Peyer's patch (tissue), 4 donors: ENCODE measurements around the gene PLB1. TPM values are rescaled to one million over a fixed set of nuclear protein-coding genes. Genes with fewer than 3 reads are reported as not detected.

Experiments
- DNase-seq, 3 donors: peaks; one replicate each; pipeline ENCODE4 v3.0.0-alpha.2; 2017 to 2019
- H3K27ac ChIP-seq, 4 donors: fragments of 200-600 bp; sonication (generic); one replicate each; pipeline ENCODE4 v1.5.1; 2016 to 2019
- H3K27me3 ChIP-seq, 2 donors: fragments of 200-600 bp; sonication (generic); one replicate each; pipeline ENCODE4 v1.5.1; 2019
- H3K36me3 ChIP-seq, 3 donors: fragments of 200-600 bp; sonication (generic); one replicate each; pipeline ENCODE4 v1.5.1; 2016 to 2019
- H3K4me1 ChIP-seq, 4 donors: fragments of 200-600 bp; sonication (generic); one replicate each; pipeline ENCODE4 v1.5.1; 2016 to 2019
- H3K4me3 ChIP-seq, 4 donors: fragments of 200-600 bp; sonication (generic); 1 replicate in 3 of 4; 2 replicates in 1 of 4; pipeline ENCODE4 v1.5.1; 2016 to 2019; ENCODE audit warnings: mild to moderate bottlenecking in 1 of 4
- H3K9me3 ChIP-seq, 4 donors: fragments of 200-600 bp; sonication (generic); one replicate each; pipeline ENCODE4 v1.5.1; 2016 to 2019; ENCODE audit warnings: mild to moderate bottlenecking in 1 of 4
- CTCF ChIP-seq, 6 experiments: fragments of 450-650 bp in 4 of 6; fragments of 200-600 bp in 2 of 6; sonication (generic) in 1 of 6; IDR thresholded peaks; one replicate each; pipeline ENCODE4 v1.5.1; 2017 to 2019; ENCODE audit warnings: antibody characterized with exemption in 6 of 6, mild to moderate bottlenecking in 3 of 6, moderate library complexity in 1 of 6
- POLR2A ChIP-seq, 2 donors: fragments of 450-650 bp; IDR thresholded peaks; one replicate each; pipeline ENCODE4 v1.5.1; 2017; ENCODE audit warnings: antibody characterized with exemption in 2 of 2, mild to moderate bottlenecking in 2 of 2, moderate library complexity in 2 of 2
- total RNA-seq, 4 donors: library from RNA; depleted of rRNA; stranded (reverse); fragments of >200 nt; gene quantifications; one replicate each; pipeline ENCODE4 v1.1.0, GENCODE V29; 2016

PLB1 gene
- total RNA-seq, 4 donors from 2014 or later: 9.1 to 345 (median 146) TPM

DNA sequence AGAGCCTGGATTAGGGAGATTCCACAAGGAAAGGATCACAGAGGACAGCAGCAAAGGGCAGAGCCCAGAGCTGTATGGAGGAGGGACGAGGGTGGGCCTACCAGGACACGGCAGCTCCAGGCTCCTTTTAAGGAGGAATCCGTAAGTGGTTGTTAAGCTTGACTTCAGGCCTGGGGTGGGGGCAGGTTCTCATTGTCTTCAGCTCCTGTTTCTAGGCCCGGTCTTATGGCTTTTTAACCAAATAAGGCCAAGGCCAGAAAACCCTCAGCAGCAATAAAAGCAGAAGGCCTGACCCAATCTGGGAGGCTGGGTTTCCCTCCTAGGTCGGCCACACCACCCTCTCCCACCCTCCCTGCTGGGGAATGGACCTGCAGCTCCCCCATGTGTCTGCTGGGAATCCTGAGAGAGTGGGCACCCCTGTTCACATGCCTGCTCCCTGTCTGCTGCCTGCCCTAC, 111.2 kb downstream of the PLB1 start:
- Histone ChIP-seq H3K4me3 (no peak overlapping the region), H3K36me3 (no peaks in the 10 kb centered on the region), H3K9me3 (no peaks in the 10 kb centered on the region), H3K27me3 (no peaks in the 10 kb centered on the region), H3K4me1 (peaks cover 0 to 8% (median 0%) of the 10 kb centered on the region in 4 donors), H3K27ac (peak overlapping the region in 3 of 4 donors; percentile 25 to 70 (median 43))
- no peak for DNase-seq
- TF ChIP-seq CTCF (IDR thresholded peaks at IDR 0.05) (no peak), POLR2A (IDR thresholded peaks at IDR 0.05) (no peak)

DNA sequence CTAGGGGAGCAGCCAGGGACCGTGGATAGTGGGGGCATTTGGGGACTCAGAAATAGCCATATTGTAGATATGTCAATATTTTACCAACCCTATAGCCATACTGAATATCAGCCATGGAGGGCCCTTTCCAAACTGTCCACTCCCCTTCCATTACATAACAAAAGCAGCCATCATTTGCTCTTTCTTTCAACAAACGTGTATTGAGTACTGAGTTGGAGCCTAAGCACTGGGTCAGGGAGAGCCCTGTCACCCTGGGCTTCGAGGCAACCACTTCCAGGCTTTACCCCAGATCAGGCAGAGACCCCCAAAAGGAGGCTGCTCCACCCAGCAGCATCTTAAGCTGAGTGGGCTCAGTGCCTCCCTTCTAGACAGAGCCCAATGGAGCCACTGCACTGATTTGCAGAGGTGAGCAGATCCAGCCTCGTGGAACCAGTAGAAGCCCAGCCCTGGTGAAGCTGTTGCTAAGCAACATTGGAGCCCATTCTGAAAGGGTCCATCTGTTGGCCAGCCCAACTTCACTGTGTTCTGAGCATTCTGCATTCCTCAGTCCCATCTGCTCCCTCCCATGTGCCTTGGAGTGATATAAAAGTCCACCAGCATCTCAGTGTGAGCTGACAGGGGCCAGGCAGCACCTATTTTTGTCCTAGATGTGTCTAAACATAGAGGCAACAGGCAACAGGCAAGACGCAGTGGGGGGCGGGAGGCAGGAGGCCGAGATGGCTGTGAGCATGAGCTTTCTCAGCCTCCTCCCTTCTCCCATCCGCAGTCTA, 112.1 kb downstream of the PLB1 start:
- TF ChIP-seq CTCF (IDR thresholded peaks at IDR 0.05) (no peak), POLR2A (IDR thresholded peaks at IDR 0.05) (no peak)
- DNase-seq: no peak
- Histone ChIP-seq H3K36me3 (no peaks in the 10 kb centered on the region), H3K4me1 (peaks cover 0 to 8% (median 0%) of the 10 kb centered on the region in 4 donors), H3K9me3 (no peaks in the 10 kb centered on the region), H3K27me3 (no peaks in the 10 kb centered on the region), H3K4me3 (no peak overlapping the region), H3K27ac (peak overlapping the region in 2 of 4 donors; percentile 43 to 70)

- Histone ChIP-seq H3K9me3 (no peaks in the 10 kb centered on the region), H3K27ac (no peak overlapping the region), H3K36me3 (no peaks in the 10 kb centered on the region), H3K4me3 (no peak overlapping the region), H3K4me1 (peaks cover 0 to 8% (median 0%) of the 10 kb centered on the region in 4 donors), H3K27me3 (no peaks in the 10 kb centered on the region)
- TF ChIP-seq POLR2A (IDR thresholded peaks at IDR 0.05) (no peak), CTCF (IDR thresholded peaks at IDR 0.05) (no peak)
- no peak for DNase-seq
These were observed 112.9 kb downstream of the PLB1 start for GRCh38 chr2:28608500-28609424.

DNA sequence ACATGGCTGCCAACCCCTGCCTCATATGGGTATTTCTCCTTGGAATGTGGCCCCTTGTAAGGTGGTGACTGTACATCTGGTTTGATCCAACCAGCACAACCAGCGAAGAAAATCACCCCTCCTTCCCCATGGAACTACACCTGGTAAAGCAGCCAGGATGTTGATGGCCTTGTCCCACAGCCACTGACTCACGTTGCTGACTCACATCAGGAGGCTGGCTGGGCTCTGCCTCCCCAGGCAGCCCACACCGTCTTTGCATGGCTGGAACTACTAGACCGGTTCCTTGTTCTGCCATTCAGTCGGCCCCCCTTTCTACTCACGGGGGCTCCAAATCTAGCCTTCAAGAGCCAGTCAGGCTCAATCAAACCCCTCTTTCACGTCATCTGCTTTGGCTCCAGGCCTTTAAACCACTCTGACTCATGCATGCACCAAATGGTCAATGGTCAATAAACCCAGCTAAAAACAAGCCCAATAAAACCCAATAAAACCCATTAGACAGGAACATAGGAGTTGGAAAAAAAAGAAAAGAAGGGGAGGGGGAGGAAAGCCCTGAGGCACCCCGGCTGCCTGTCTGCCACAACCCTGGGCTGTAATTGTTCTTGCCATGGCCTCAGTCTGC, 114.8 kb downstream of the PLB1 start:
- TF ChIP-seq CTCF (IDR thresholded peaks at IDR 0.05) (no peak), POLR2A (IDR thresholded peaks at IDR 0.05) (no peak)
- H3K27me3 ChIP-seq: no peaks in the 10 kb centered on the region
- H3K4me3 ChIP-seq: no peak overlapping the region
- H3K9me3 ChIP-seq: no peaks in the 10 kb centered on the region
- H3K4me1 ChIP-seq: peaks cover 0 to 8% (median 0%) of the 10 kb centered on the region in 4 donors
- peak in 1 of 3 donors; percentile 73 for DNase-seq
- peak overlapping the region in 1 of 4 donors; percentile 30 for H3K27ac ChIP-seq
- no peaks in the 10 kb centered on the region for H3K36me3 ChIP-seq

DNA sequence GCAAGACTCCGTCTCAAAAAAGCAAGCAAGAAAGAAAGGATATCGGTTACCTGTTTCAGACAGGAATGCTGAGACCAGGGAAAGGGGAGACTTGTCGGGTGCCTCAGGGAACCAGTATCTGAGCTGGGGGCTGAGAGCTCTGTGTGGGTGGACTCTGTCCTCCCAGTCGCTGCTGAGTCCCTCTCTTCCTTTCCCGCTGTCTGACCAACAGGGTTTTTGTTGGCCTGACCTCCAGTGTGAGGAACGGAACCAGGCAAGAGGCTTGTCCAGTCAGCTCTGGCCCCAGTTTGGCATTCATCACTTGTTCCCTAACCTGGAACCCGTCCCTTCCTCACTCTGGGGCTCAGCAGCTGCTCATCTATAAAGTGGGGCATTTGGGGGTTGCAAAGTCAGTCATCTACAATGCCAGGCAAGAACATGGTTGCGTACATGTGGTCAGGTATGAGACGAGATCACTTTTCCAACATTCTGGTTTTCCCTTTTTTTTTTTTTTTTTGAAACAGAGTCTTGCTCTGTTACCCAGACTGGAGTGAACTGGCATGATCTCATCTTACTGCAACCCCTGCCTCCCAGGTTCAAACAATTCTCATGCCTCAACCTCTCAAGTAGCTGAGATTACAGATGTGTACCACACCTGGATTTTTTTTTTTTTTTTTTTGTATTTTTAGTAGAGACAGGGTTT, 116.4 kb downstream of the PLB1 start:
- no peak overlapping the region for H3K27ac ChIP-seq
- H3K9me3 ChIP-seq: no peaks in the 10 kb centered on the region
- TF ChIP-seq CTCF (IDR thresholded peaks at IDR 0.05) (no peak), POLR2A (IDR thresholded peaks at IDR 0.05) (no peak)
- H3K36me3 ChIP-seq: no peaks in the 10 kb centered on the region
- no peaks in the 10 kb centered on the region for H3K27me3 ChIP-seq
- no peak overlapping the region for H3K4me3 ChIP-seq
- no peak for DNase-seq
- peaks cover 0 to 6% (median 0%) of the 10 kb centered on the region in 4 donors for H3K4me1 ChIP-seq
